SH-SY5Y (cell line): ENCODE data around the gene MRPS22.

Experiments
- GATA2 ChIP-seq: IDR thresholded peaks from 2 replicates; pipeline ENCODE4 v1.6.1; 2011; ENCODE audit warnings: mild to moderate bottlenecking, low read depth, low read length
- GATA3 ChIP-seq: IDR thresholded peaks from 2 replicates; pipeline ENCODE4 v1.6.1; 2011; ENCODE audit warnings: low read depth, mild to moderate bottlenecking, low read length, moderate library complexity

- no peak for TF ChIP-seq GATA2
- no peak for TF ChIP-seq GATA3
Observed at GRCh38 chr3:139306078-139306477, 37.7 kb upstream of the MRPS22 start.
